H1 (cell line): ENCODE measurements around the gene KIF5A. TPM values are rescaled to one million over a fixed set of nuclear protein-coding genes. Genes with fewer than 3 reads are reported as not detected.

ENCODE experiments used
- ASH2L ChIP-seq: fragments of 200-600, 300-600 bp; sonication (generic); IDR thresholded peaks from one replicate; pipeline ENCODE4 v1.7.1; 2017; ENCODE audit warnings: low read length
- BRCA1 ChIP-seq: IDR thresholded peaks from 2 replicates; pipeline ENCODE4 v1.6.1; 2012; ENCODE audit warnings: low read depth, low read length, improper control_type of control experiment
- CHD2 ChIP-seq: IDR thresholded peaks from 2 replicates; pipeline ENCODE4 v1.6.1; 2012; ENCODE audit warnings: low read length, improper control_type of control experiment
- EZH2 ChIP-seq: fragments of 200-600 bp; sonication (generic); IDR thresholded peaks from 2 replicates; pipeline ENCODE4 v1.7.1; 2012; ENCODE audit warnings: low read depth, mild to moderate bottlenecking, moderate library complexity, low read length, inconsistent platforms; ENCODE audit not compliant: severe bottlenecking
- HDAC6 ChIP-seq: IDR thresholded peaks from one replicate; pipeline ENCODE4 v1.7.1; 2012; ENCODE audit warnings: low read depth, mild to moderate bottlenecking, inconsistent platforms, low read length, moderate library complexity
- KDM4A ChIP-seq: IDR thresholded peaks from one replicate; pipeline ENCODE4 v1.7.1; 2012; ENCODE audit warnings: low read depth, mild to moderate bottlenecking, moderate library complexity, low read length, inconsistent platforms; ENCODE audit not compliant: severe bottlenecking
- POLR2AphosphoS5 ChIP-seq: IDR thresholded peaks from 2 replicates; pipeline ENCODE4 v1.6.1; 2011; ENCODE audit warnings: low read depth, low read length
- POU5F1 ChIP-seq: IDR thresholded peaks from 2 replicates; pipeline ENCODE4 v1.6.1; 2011; ENCODE audit warnings: low read depth, mild to moderate bottlenecking, low read length, moderate library complexity
- RFX5 ChIP-seq: IDR thresholded peaks from 2 replicates; pipeline ENCODE4 v1.6.1; 2011; ENCODE audit warnings: low read depth, low read length, improper control_type of control experiment, borderline replicate concordance
- RXRA ChIP-seq: IDR thresholded peaks from 2 replicates; pipeline ENCODE4 v1.6.1; 2011; ENCODE audit warnings: low read depth, mild to moderate bottlenecking, low read length, moderate library complexity; ENCODE audit not compliant: insufficient read depth
- SIN3A ChIP-seq, 2 experiments: IDR thresholded peaks in 1 of 2; conservative IDR thresholded peaks in 1 of 2; 2 replicates each; pipeline ENCODE4 v1.6.1; 2011 to 2012; ENCODE audit warnings: low read length in 2 of 2, improper control_type of control experiment in 1 of 2, low read depth in 1 of 2, mild to moderate bottlenecking in 1 of 2
- SIRT6 ChIP-seq: IDR thresholded peaks from one replicate; pipeline ENCODE4 v1.7.1; 2012; ENCODE audit warnings: low read length, inconsistent platforms
- SP1 ChIP-seq: IDR thresholded peaks from 2 replicates; pipeline ENCODE4 v1.6.1; 2011; ENCODE audit warnings: low read depth, low read length
- SRF ChIP-seq: IDR thresholded peaks from 2 replicates; pipeline ENCODE4 v1.6.1; 2011; ENCODE audit warnings: mild to moderate bottlenecking, low read depth, low read length, moderate library complexity
- TAF1 ChIP-seq: IDR thresholded peaks from 2 replicates; pipeline ENCODE4 v1.6.1; 2011; ENCODE audit warnings: mild to moderate bottlenecking, low read depth, low read length
- TBP ChIP-seq: IDR thresholded peaks from 2 replicates; pipeline ENCODE4 v1.6.1; 2011; ENCODE audit warnings: low read depth, low read length, improper control_type of control experiment
- polyA plus RNA-seq, 7 experiments: library from polyadenylated mRNA; depleted of rRNA in 3 of 7; stranded (reverse) in 5 of 7; unstranded in 2 of 7; fragments of >200 nt in 5 of 7; fragments of 200-250 nt in 2 of 7; gene quantifications; 1 replicate in 5 of 7; 2 replicates in 1 of 7; 4 replicates in 1 of 7; pipeline versions ENCODE4 v1.2.1 to v1.2.3, GENCODE V29; 2011 to 2013; ENCODE audit warnings: missing spikeins in 2 of 7, mixed read lengths in 2 of 7
- total RNA-seq: library from RNA; stranded (reverse); fragmentation: NEBNext Ultra II Directional; extraction: Animal tissue kit (Norgen Biotek cat#: 25700); gene quantifications from 2 replicates; pipeline ENCODE4 v1.2.1, GENCODE V29; 2021
- TF ChIP-seq, protein P1 (sequence below), 3 experiments: IDR thresholded peaks; 1 replicate in 2 of 3; 2 replicates in 1 of 3; pipeline versions ENCODE4 v1.5.1 to v1.6.1; 2011; ENCODE audit warnings: low read length in 3 of 3, mild to moderate bottlenecking in 3 of 3, inconsistent platforms in 2 of 3, low read depth in 1 of 3, moderate library complexity in 1 of 3; ENCODE audit not compliant: insufficient read depth in 1 of 3; ENCODE audit errors: control extremely low read depth in 1 of 3
- TF ChIP-seq, protein P2 (sequence below): IDR thresholded peaks from 2 replicates; pipeline ENCODE4 v1.6.1; 2012; ENCODE audit warnings: inconsistent platforms
- TF ChIP-seq, protein P3 (sequence below): IDR thresholded peaks from 2 replicates; pipeline ENCODE4 v1.6.1; 2012; ENCODE audit warnings: inconsistent platforms
- TF ChIP-seq, protein P4 (sequence below): IDR thresholded peaks from 2 replicates; pipeline ENCODE4 v1.6.1; 2011; ENCODE audit warnings: low read length, improper control_type of control experiment

Gene KIF5A
- total and polyA plus RNA-seq, 2 of the 8 experiments (the other 6 are each of a cell fraction or from before 2014, with no cell fraction given): 10.7 to 21.9 TPM

DNA sequence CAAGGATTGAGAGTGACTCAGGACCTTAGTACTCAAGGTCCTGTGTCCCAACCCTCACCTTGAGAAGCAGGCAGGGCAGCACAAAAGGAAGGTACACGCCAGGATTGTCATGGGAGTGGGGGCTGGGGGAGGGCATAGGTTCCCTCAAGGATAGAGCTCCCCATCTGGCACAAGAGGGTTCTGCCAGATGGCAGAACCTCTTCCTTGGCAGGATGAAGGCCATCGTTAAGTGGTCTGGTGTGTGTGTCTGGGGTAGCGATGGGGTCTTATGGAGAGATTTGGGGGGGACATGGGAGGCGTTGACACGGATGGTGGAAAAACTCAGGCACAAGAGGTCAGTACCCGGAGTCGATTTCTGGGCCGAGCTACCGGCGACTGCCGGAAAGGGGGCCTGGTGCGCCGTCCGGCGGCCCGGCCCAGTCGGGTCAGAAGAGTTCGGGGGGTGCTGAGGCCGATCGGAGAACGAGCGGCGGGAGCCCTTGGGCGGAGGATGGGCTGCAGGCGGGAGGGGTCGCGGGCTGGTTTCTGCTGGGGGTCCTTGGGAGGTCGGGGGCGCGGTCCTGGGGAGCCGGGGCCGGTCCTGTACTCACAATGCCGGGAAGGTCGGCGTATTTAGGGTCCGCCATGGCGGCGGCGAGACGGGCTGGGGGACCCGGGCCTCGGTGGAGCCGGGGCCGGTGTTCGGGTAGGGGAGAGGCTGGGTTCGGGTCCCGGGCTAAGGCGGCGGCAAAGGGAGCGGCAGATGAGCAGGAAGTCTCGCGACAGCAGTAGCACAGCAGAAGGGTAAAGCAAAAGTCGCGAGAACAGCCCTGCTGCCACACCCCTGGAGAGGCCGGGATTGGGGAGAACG is 3.2 kb upstream of the KIF5A start, which contains the start of gene DCTN2 (continued):
- TF ChIP-seq, protein P1, sequence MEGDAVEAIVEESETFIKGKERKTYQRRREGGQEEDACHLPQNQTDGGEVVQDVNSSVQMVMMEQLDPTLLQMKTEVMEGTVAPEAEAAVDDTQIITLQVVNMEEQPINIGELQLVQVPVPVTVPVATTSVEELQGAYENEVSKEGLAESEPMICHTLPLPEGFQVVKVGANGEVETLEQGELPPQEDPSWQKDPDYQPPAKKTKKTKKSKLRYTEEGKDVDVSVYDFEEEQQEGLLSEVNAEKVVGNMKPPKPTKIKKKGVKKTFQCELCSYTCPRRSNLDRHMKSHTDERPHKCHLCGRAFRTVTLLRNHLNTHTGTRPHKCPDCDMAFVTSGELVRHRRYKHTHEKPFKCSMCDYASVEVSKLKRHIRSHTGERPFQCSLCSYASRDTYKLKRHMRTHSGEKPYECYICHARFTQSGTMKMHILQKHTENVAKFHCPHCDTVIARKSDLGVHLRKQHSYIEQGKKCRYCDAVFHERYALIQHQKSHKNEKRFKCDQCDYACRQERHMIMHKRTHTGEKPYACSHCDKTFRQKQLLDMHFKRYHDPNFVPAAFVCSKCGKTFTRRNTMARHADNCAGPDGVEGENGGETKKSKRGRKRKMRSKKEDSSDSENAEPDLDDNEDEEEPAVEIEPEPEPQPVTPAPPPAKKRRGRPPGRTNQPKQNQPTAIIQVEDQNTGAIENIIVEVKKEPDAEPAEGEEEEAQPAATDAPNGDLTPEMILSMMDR (IDR thresholded peaks at IDR 0.05; ENCODE audit: control extremely low read depth in 1 of 3, insufficient read depth in 1 of 3, low read depth in 1 of 3, low read length in 3 of 3): peak in 1 of 3 experiments; percentile 23; a peak in 1 of 4 replicates
- TF ChIP-seq SRF (no peak), HDAC6 (no peak), SP1 (no peak), EZH2 (no peak), POLR2AphosphoS5 (peak; percentile 31; the same call in 1 of the 2 replicates), POU5F1 (no peak), KDM4A (peak; percentile 93), TAF1 (peak; percentile 64), SIN3A (conservative IDR thresholded peaks at IDR 0.05 in 1 of 2, IDR thresholded peaks at IDR 0.05 in 1 of 2; ENCODE audit: low read depth in 1 of 2, low read length in 2 of 2) (peak; percentile 59 to 72; a peak in 1 of 4 replicates), TBP (0 out of 2 replicates have a peak, but pooled peaks have one; percentile 33), CHD2 (peak; percentile 99), RFX5 (no peak), RXRA (no peak), BRCA1 (peak; percentile 95), SIRT6 (no peak), ASH2L (peak; percentile 85)
- TF ChIP-seq, protein P2, sequence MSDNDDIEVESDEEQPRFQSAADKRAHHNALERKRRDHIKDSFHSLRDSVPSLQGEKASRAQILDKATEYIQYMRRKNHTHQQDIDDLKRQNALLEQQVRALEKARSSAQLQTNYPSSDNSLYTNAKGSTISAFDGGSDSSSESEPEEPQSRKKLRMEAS: no peak
- TF ChIP-seq, protein P3, sequence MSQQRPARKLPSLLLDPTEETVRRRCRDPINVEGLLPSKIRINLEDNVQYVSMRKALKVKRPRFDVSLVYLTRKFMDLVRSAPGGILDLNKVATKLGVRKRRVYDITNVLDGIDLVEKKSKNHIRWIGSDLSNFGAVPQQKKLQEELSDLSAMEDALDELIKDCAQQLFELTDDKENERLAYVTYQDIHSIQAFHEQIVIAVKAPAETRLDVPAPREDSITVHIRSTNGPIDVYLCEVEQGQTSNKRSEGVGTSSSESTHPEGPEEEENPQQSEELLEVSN: no peak
- TF ChIP-seq, protein P4, sequence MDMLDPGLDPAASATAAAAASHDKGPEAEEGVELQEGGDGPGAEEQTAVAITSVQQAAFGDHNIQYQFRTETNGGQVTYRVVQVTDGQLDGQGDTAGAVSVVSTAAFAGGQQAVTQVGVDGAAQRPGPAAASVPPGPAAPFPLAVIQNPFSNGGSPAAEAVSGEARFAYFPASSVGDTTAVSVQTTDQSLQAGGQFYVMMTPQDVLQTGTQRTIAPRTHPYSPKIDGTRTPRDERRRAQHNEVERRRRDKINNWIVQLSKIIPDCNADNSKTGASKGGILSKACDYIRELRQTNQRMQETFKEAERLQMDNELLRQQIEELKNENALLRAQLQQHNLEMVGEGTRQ: no peak
